ENCODE data around the gene UBTD2. TPM values are rescaled to one million over a fixed set of nuclear protein-coding genes. Genes with fewer than 3 reads are reported as not detected.
"Not testable (repeated sequence)": the region's sequence is repeated elsewhere in the genome, so short reads cannot be mapped to it uniquely, and the experiment has no call there.

The UBTD2 gene
- total RNA-seq (1 to 10 TPM; 3.5 to 3.9 TPM), total RNA-seq (10.8 to 23.2 reads per million in 2 donors)

GRCh38 chr5:172283020-172283861 lies at the start of gene UBTD2:
Gene UBTD2, minus strand, starts transcription at chr5:172283764. Its CDS starts 99 bp downstream, at chr5:172283665.
- H3K36me3 Mint-ChIP-seq (ENCODE audit: low read depth): no peaks in the 10 kb centered on the region
- ATAC-seq: peak; percentile 85
- H3K9me3 ChIP-seq (ENCODE audit: control insufficient read depth, low read length, poor library complexity, severe bottlenecking): no peaks in the 10 kb centered on the region
- H3K4me1 Mint-ChIP-seq: peaks cover 16% of the 10 kb centered on the region
- peak within 1 kb of the TSS; percentile 93 for H3K4me3 Mint-ChIP-seq
- H3K27ac Mint-ChIP-seq: peak within 1 kb of the TSS; percentile 72
- no peaks in the 10 kb centered on the region for H3K27me3 Mint-ChIP-seq
- peak; percentile 53 to 70 (median 64) for DNase-seq

GRCh38 chr5:172326901-172327300 lies 43.3 kb upstream of the UBTD2 start:
- not testable (repeated sequence) for H3K27ac Mint-ChIP-seq; H3K36me3 Mint-ChIP-seq (ENCODE audit: low read depth); H3K4me1 Mint-ChIP-seq; H3K4me3 Mint-ChIP-seq; DNase-seq; H3K9me3 ChIP-seq (ENCODE audit: control insufficient read depth, low read length, poor library complexity, severe bottlenecking); ATAC-seq; H3K27me3 Mint-ChIP-seq

- H3K4me1 Mint-ChIP-seq: peaks cover 4% of the 10 kb centered on the region
- no peaks in the 10 kb centered on the region for H3K9me3 ChIP-seq (ENCODE audit: control insufficient read depth, low read length, poor library complexity, severe bottlenecking)
- no peak overlapping the region for H3K27ac Mint-ChIP-seq
- ATAC-seq (no peak), DNase-seq (no peak)
- no peaks in the 10 kb centered on the region for H3K36me3 Mint-ChIP-seq (ENCODE audit: low read depth)
- H3K27me3 Mint-ChIP-seq: no peaks in the 10 kb centered on the region
- no peak overlapping the region for H3K4me3 Mint-ChIP-seq
Observed at GRCh38 chr5:172325452-172325851, 41.9 kb upstream of the UBTD2 start.

- H3K27me3 Mint-ChIP-seq: no peaks in the 10 kb centered on the region
- peaks cover 6% of the 10 kb centered on the region for H3K4me1 Mint-ChIP-seq
- ATAC-seq (no peak), DNase-seq (no peak)
- peak overlapping the region; percentile 41 for H3K27ac Mint-ChIP-seq
- no peaks in the 10 kb centered on the region for H3K36me3 Mint-ChIP-seq (ENCODE audit: low read depth)
- no peak overlapping the region for H3K4me3 Mint-ChIP-seq
- H3K9me3 ChIP-seq (ENCODE audit: control insufficient read depth, low read length, poor library complexity, severe bottlenecking): no peaks in the 10 kb centered on the region
Observed at GRCh38 chr5:172322028-172322965, 38.7 kb upstream of the UBTD2 start.

GRCh38 chr5:172321593-172321992 lies 38.0 kb upstream of the UBTD2 start:
- Mint-ChIP-seq H3K4me3 (no peak overlapping the region), H3K27me3 (no peaks in the 10 kb centered on the region), H3K27ac (peak overlapping the region; percentile 41), H3K4me1 (peaks cover 6% of the 10 kb centered on the region), H3K36me3 (ENCODE audit: low read depth) (no peaks in the 10 kb centered on the region)
- ATAC-seq: no peak
- no peak for DNase-seq
- no peaks in the 10 kb centered on the region for H3K9me3 ChIP-seq (ENCODE audit: control insufficient read depth, low read length, poor library complexity, severe bottlenecking)

- Mint-ChIP-seq H3K4me3 (no peak overlapping the region), H3K4me1 (peaks cover 6% of the 10 kb centered on the region), H3K27me3 (peaks cover 11% of the 10 kb centered on the region), H3K27ac (no peak overlapping the region), H3K36me3 (ENCODE audit: low read depth) (no peaks in the 10 kb centered on the region)
- DNase-seq (no peak), ATAC-seq (no peak)
- no peaks in the 10 kb centered on the region for H3K9me3 ChIP-seq (ENCODE audit: control insufficient read depth, low read length, poor library complexity, severe bottlenecking)
Observed at GRCh38 chr5:172319708-172320441, 36.3 kb upstream of the UBTD2 start.

GRCh38 chr5:172315587-172316493 lies 32.3 kb upstream of the UBTD2 start:
- H3K4me1 Mint-ChIP-seq: peaks cover 2% of the 10 kb centered on the region
- peaks cover 2% of the 10 kb centered on the region for H3K36me3 Mint-ChIP-seq (ENCODE audit: low read depth)
- ATAC-seq (no peak), DNase-seq (no peak)
- H3K27ac Mint-ChIP-seq: no peak overlapping the region
- H3K27me3 Mint-ChIP-seq: peaks cover 11% of the 10 kb centered on the region
- no peak overlapping the region for H3K4me3 Mint-ChIP-seq
- no peaks in the 10 kb centered on the region for H3K9me3 ChIP-seq (ENCODE audit: control insufficient read depth, low read length, poor library complexity, severe bottlenecking)

GRCh38 chr5:172313915-172314314 lies 30.4 kb upstream of the UBTD2 start:
- H3K9me3 ChIP-seq (ENCODE audit: control insufficient read depth, low read length, poor library complexity, severe bottlenecking): no peaks in the 10 kb centered on the region
- ATAC-seq (no peak), DNase-seq (no peak)
- Mint-ChIP-seq H3K4me1 (peaks cover 2% of the 10 kb centered on the region), H3K27me3 (peaks cover 15% of the 10 kb centered on the region), H3K27ac (no peak overlapping the region), H3K4me3 (no peak overlapping the region), H3K36me3 (ENCODE audit: low read depth) (peaks cover 2% of the 10 kb centered on the region)

GRCh38 chr5:172312286-172312685 lies 28.7 kb upstream of the UBTD2 start:
- H3K27me3 Mint-ChIP-seq: peaks cover 15% of the 10 kb centered on the region
- DNase-seq (no peak), ATAC-seq (no peak)
- peaks cover 2% of the 10 kb centered on the region for H3K36me3 Mint-ChIP-seq (ENCODE audit: low read depth)
- no peak overlapping the region for H3K4me3 Mint-ChIP-seq
- H3K9me3 ChIP-seq (ENCODE audit: control insufficient read depth, low read length, poor library complexity, severe bottlenecking): no peaks in the 10 kb centered on the region
- H3K4me1 Mint-ChIP-seq: no peaks in the 10 kb centered on the region
- H3K27ac Mint-ChIP-seq: no peak overlapping the region

- no peak for ATAC-seq
- no peak for DNase-seq
- Mint-ChIP-seq H3K4me1 (no peaks in the 10 kb centered on the region), H3K36me3 (ENCODE audit: low read depth) (peaks cover 2% of the 10 kb centered on the region), H3K4me3 (no peak overlapping the region), H3K27me3 (peaks cover 15% of the 10 kb centered on the region), H3K27ac (no peak overlapping the region)
- H3K9me3 ChIP-seq (ENCODE audit: control insufficient read depth, low read length, poor library complexity, severe bottlenecking): no peaks in the 10 kb centered on the region
Observed at GRCh38 chr5:172311605-172312004, 28.0 kb upstream of the UBTD2 start.

GRCh38 chr5:172311026-172311425 lies 27.5 kb upstream of the UBTD2 start:
- Mint-ChIP-seq H3K4me3 (no peak overlapping the region), H3K36me3 (ENCODE audit: low read depth) (peaks cover 2% of the 10 kb centered on the region), H3K27me3 (peaks cover 15% of the 10 kb centered on the region), H3K4me1 (no peaks in the 10 kb centered on the region), H3K27ac (no peak overlapping the region)
- no peaks in the 10 kb centered on the region for H3K9me3 ChIP-seq (ENCODE audit: control insufficient read depth, low read length, poor library complexity, severe bottlenecking)
- ATAC-seq (no peak), DNase-seq (no peak)

GRCh38 chr5:172305380-172305779 lies 21.8 kb upstream of the UBTD2 start:
- no peak for ATAC-seq
- no peaks in the 10 kb centered on the region for H3K4me1 Mint-ChIP-seq
- no peaks in the 10 kb centered on the region for H3K36me3 Mint-ChIP-seq (ENCODE audit: low read depth)
- DNase-seq: no peak
- no peak overlapping the region for H3K4me3 Mint-ChIP-seq
- H3K27me3 Mint-ChIP-seq: peaks cover 16% of the 10 kb centered on the region
- peaks cover 5% of the 10 kb centered on the region for H3K9me3 ChIP-seq (ENCODE audit: control insufficient read depth, low read length, poor library complexity, severe bottlenecking)
- no peak overlapping the region for H3K27ac Mint-ChIP-seq

Data from T-helper 17 cell (primary cell).